ENCODE measurements around the gene COL5A2. TPM values are rescaled to one million over a fixed set of nuclear protein-coding genes. Genes with fewer than 3 reads are reported as not detected.

COL5A2 gene
- total RNA-seq, 2 experiments from 2014 or later = 0.37 to 0.72 TPM

DNA sequence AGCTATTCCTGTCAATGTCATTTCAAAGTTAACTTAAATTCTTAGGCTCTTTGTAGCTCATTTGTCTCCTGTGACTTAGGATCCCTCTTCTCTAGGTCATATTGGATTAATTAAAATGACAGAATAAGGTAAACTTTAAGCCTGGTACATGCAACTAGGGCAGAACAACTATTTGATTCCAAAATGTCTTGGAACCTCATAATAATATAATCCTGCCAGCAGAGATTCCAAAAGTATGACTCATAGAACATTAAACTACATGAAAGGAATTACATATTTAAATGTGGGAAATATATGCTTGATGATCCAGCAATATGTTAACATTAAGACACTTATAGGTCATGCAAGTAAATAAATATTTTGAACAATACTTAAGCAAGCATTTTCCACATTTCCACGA, 142.0 kb downstream of the COL5A2 start:
- H3K4me3 Mint-ChIP-seq = no peak overlapping the region
- ChIA-PET POLR2A (no interaction called here), CTCF (no interaction called here)
- H3K27ac Mint-ChIP-seq = no peak overlapping the region
- H3K9me3 Mint-ChIP-seq = no peaks in the 10 kb centered on the region
- no peaks in the 10 kb centered on the region for H3K27me3 Mint-ChIP-seq
- H3K4me1 Mint-ChIP-seq = peaks cover 2% of the 10 kb centered on the region
- no peaks in the 10 kb centered on the region for H3K36me3 Mint-ChIP-seq (ENCODE audit: low read depth)
- DNase-seq = no peak

DNA sequence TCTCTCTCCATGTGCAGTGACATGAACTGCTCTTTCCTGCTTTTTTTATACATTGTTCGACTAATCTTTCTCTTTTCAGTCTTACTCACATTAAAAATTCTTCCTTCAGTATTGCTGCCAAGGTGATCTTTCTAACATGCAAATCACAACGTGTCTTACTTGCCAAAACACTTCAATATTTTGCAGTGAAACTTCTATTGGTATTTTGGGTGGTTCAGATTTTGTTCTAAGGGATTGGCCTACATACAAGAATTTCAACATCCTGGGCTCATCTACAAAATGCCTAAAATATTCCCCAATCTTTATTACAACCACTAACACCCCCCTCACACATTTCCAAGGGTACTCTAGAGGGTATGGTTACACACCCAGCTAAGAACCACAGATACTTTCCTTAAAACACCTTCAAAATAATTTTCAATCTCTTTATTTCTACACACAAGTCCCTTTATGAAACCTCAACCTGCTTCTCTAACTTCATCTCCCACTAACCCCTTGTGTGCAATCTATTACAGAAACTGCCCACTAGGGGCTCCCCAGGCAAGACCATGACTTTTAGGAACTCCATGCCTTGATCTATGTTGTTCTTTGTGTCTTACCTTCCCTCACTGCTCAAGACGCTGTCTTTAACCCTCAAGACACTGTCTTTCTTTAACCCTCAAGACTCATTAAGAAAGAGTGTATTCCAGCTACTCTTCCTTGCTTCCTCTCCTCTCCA, 154.5 kb downstream of the COL5A2 start:
- H3K4me1 Mint-ChIP-seq = no peaks in the 10 kb centered on the region
- H3K27me3 Mint-ChIP-seq = no peaks in the 10 kb centered on the region
- ChIA-PET POLR2A (no interaction called here), CTCF (interaction anchor here (1.0 kb wide), 1 partner anchor 62 kb away, joined by 3 read pairs; no protein-coding TSS in a partner anchor)
- no peak overlapping the region for H3K27ac Mint-ChIP-seq
- H3K9me3 Mint-ChIP-seq = no peaks in the 10 kb centered on the region
- no peak for DNase-seq
- no peaks in the 10 kb centered on the region for H3K36me3 Mint-ChIP-seq (ENCODE audit: low read depth)
- H3K4me3 Mint-ChIP-seq = no peak overlapping the region

DNA sequence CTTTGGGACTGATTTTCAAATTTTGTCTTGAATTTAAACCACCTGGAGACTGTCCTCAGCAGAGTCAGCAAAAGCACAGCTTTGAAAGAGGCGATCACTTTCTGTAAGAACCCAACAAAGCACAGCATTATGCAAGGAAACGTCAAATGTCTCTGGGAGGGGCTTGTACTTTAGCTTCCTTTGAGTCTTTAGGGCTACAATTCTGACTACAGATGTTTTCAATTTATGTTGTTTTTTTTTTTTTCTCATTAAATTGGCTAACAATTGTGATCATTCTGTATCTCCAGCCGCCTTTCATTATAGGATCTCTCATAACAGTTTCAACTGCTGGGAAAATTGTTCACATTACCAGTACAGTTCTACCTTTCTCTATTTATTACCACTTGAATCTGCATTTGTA, 157.1 kb downstream of the COL5A2 start:
- POLR2A ChIA-PET = no interaction called here
- no peak for DNase-seq
- no peak overlapping the region for H3K27ac Mint-ChIP-seq
- no peaks in the 10 kb centered on the region for H3K36me3 Mint-ChIP-seq (ENCODE audit: low read depth)
- CTCF ChIA-PET = no interaction called here
- H3K4me1 Mint-ChIP-seq = no peaks in the 10 kb centered on the region
- no peaks in the 10 kb centered on the region for H3K27me3 Mint-ChIP-seq
- no peaks in the 10 kb centered on the region for H3K9me3 Mint-ChIP-seq
- H3K4me3 Mint-ChIP-seq = no peak overlapping the region

DNA sequence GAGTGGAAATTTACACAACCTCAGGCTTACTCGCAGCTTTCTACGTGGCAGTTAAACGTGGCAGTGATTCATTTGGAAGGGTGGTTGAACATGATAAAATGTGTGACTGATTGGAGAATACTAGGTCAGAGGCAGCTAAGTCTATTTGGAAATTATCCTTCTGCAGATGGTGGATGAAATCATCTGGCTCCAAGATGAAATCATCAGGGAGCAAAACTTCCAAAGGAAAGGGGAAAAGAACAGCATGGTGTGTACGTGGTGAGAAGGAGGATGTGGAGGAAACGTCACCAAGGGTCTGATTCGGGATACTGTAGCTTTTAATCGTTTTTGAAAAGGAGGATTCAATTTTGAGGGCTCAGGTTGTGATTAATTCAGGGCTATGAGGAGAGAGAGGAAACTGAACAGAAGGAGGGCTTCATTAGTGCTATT, 157.5 kb downstream of the COL5A2 start:
- Mint-ChIP-seq H3K4me1 (no peaks in the 10 kb centered on the region), H3K9me3 (no peaks in the 10 kb centered on the region), H3K27me3 (peaks cover 2% of the 10 kb centered on the region), H3K36me3 (ENCODE audit: low read depth) (no peaks in the 10 kb centered on the region), H3K4me3 (no peak overlapping the region), H3K27ac (no peak overlapping the region)
- ChIA-PET POLR2A (no interaction called here), CTCF (no interaction called here)
- no peak for DNase-seq

DNA sequence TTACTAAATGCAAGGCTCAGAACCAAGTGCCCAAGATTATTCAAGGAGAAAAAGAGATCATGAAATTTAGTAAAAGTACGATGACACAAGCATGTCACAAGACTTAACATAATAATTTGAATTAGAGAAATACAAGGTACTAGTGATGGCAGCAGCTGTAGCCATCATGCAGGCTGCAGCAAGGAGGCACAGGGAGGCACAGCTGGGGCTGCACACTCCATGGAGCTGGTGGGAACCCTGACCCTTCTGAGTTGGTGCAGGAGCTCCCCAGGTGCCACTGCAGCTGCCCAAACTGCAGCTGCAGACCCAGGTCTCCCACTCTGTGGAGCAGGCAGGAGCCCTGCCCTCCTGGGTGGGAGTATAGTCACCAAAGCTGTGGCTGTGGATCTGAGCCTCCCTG, 159.4 kb downstream of the COL5A2 start:
- no peak overlapping the region for H3K4me3 Mint-ChIP-seq
- ChIA-PET CTCF (no interaction called here), POLR2A (no interaction called here)
- no peaks in the 10 kb centered on the region for H3K9me3 Mint-ChIP-seq
- DNase-seq = no peak
- no peaks in the 10 kb centered on the region for H3K36me3 Mint-ChIP-seq (ENCODE audit: low read depth)
- H3K4me1 Mint-ChIP-seq = no peaks in the 10 kb centered on the region
- no peak overlapping the region for H3K27ac Mint-ChIP-seq
- peaks cover 2% of the 10 kb centered on the region for H3K27me3 Mint-ChIP-seq

DNA sequence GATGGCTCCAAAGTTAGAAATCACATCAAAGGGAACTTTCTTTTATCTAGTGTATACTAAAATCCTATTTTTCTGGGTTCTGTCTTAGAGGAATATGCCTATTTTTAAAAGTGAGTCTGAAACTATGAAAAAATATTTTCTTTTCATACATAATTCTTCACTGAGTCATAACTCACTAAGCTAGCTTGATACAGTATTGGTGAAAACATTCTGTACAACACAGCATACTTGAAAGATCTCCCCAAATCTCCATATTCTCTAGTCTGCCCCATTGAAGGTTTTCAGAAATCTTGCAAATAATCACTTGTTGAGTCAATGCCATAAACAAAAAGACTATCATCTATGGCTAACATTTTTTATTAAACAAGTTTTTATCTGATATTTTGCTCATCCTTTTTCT, 160.9 kb downstream of the COL5A2 start:
- peaks cover 2% of the 10 kb centered on the region for H3K27me3 Mint-ChIP-seq
- H3K9me3 Mint-ChIP-seq = no peaks in the 10 kb centered on the region
- no peak overlapping the region for H3K4me3 Mint-ChIP-seq
- H3K4me1 Mint-ChIP-seq = no peaks in the 10 kb centered on the region
- H3K27ac Mint-ChIP-seq = no peak overlapping the region
- no peak for DNase-seq
- no peaks in the 10 kb centered on the region for H3K36me3 Mint-ChIP-seq (ENCODE audit: low read depth)
- ChIA-PET POLR2A (no interaction called here), CTCF (no interaction called here)

DNA sequence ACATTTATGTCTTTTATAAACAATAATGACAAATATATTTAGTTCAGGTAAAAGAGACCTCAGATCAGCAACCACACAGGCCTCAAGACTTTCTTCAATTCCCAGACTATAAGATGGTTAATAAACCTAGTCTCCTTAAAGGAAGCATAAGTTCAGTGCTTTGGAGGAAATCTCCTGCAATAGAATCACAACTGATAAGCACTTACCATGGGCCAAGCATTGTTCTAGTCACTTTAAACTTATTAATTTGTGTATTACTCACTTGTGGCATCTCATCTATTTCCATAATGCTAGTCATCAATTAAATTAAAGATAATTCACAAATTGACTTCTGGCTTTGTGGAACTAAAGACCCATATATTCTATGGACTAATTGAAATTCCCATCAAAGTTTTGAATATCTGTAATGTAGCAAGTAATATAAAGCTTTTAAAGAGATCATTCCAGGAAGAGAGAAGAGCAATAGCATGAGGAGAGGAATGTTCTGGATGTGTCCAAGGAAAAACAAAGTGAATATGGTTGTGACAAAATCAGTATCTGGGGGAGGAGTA, 163.2 kb downstream of the COL5A2 start:
- ChIA-PET CTCF (no interaction called here), POLR2A (no interaction called here)
- H3K27ac Mint-ChIP-seq = no peak overlapping the region
- no peaks in the 10 kb centered on the region for H3K9me3 Mint-ChIP-seq
- H3K4me3 Mint-ChIP-seq = no peak overlapping the region
- H3K27me3 Mint-ChIP-seq = peaks cover 2% of the 10 kb centered on the region
- no peaks in the 10 kb centered on the region for H3K4me1 Mint-ChIP-seq
- DNase-seq = no peak
- no peaks in the 10 kb centered on the region for H3K36me3 Mint-ChIP-seq (ENCODE audit: low read depth)

DNA sequence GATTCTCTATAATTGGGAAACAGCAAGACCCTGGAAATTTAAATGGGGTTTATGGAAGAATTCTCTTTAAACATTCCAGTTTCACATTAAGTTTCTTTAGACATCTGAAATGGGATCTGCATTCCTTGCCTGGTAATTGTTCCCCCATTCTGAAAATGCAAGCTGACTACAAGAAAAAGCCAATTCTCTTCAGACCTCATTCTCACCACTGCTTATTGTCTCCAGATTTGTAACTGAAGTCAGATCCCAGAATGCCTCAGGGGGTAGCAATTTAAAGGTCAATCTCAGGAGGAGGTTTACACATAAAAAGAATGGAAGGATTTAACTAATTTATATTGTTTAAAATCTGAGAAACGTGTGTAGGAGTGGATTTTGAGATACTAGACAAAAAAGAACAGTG, 164.2 kb downstream of the COL5A2 start:
- CTCF ChIA-PET = no interaction called here
- H3K9me3 Mint-ChIP-seq = no peaks in the 10 kb centered on the region
- POLR2A ChIA-PET = no interaction called here
- H3K27me3 Mint-ChIP-seq = peaks cover 2% of the 10 kb centered on the region
- H3K36me3 Mint-ChIP-seq (ENCODE audit: low read depth) = no peaks in the 10 kb centered on the region
- H3K4me3 Mint-ChIP-seq = no peak overlapping the region
- H3K27ac Mint-ChIP-seq = no peak overlapping the region
- DNase-seq = no peak
- no peaks in the 10 kb centered on the region for H3K4me1 Mint-ChIP-seq

DNA sequence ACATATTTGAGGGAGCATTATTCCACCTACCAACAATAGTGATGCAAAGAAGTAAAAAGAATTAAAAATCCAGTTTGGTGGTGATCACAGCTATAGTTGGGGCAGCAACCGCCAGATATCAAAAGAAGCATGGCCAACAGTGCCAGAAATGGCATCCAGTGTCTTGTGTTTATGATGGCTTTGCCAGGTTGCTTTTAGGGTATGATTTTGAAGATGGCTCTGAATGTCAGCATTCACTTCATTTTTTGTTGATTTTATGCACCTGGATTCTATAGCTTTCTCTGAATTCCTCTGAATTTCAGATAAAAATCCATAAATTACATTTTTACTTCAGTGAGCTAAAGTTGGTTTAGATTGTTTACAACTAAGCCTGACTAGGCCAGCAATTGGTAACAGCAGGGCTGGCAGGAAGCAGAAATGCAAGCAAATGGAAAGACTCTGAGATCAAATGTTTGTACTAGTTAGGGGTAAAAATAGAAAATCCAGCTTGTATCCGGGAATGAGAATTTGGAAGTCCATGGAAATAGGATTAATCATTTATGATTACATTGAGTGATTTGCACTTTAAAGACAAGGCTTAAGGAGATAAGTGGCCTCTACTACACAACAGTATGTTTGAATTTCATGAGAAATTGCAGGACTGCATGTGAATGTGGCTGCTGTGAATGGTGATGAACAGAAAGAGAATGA, 165.0 kb downstream of the COL5A2 start:
- Mint-ChIP-seq H3K27me3 (peaks cover 2% of the 10 kb centered on the region), H3K9me3 (no peaks in the 10 kb centered on the region), H3K4me1 (no peaks in the 10 kb centered on the region), H3K36me3 (ENCODE audit: low read depth) (no peaks in the 10 kb centered on the region), H3K27ac (no peak overlapping the region), H3K4me3 (no peak overlapping the region)
- ChIA-PET POLR2A (no interaction called here), CTCF (no interaction called here)
- DNase-seq = no peak

DNA sequence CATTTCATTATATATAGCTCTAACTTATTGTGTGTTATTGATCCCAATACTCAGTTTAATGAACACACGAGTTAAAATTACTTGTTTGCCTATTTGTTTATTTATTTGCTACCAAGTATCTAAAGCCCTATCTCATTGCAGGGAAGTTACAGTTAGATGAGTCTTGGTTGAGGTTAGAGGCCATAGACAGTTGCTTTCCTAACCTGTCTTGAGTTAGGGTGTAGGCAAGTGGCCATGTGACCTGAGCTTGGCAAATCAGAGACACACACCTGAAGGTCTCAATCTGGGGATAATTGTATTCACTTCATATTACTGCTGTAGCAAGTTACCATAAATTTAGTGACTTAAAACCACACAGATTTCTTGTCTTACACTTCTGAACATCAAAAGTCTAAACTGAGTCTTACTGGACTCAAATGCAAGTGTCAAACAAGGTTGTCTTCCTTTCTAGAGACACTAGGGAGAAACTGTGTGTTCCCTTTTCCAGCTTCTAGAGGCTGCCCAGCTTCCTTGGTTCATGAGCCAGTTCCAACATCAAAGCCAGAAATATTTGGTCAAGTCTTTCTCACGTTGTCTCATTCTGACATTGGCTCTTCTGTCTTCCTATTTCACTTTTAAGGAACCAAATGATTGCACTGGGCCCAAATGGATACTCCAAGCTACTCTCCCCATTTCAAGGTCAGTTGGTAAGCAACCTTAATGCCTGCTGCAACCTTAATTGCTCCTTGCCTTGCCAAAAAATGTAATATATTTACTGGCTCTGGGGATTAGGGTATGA, 165.7 kb downstream of the COL5A2 start:
- Mint-ChIP-seq H3K27ac (no peak overlapping the region), H3K4me1 (no peaks in the 10 kb centered on the region), H3K27me3 (peaks cover 2% of the 10 kb centered on the region), H3K9me3 (no peaks in the 10 kb centered on the region), H3K36me3 (ENCODE audit: low read depth) (no peaks in the 10 kb centered on the region), H3K4me3 (no peak overlapping the region)
- DNase-seq = no peak
- POLR2A ChIA-PET = no interaction called here
- CTCF ChIA-PET = no interaction called here

DNA sequence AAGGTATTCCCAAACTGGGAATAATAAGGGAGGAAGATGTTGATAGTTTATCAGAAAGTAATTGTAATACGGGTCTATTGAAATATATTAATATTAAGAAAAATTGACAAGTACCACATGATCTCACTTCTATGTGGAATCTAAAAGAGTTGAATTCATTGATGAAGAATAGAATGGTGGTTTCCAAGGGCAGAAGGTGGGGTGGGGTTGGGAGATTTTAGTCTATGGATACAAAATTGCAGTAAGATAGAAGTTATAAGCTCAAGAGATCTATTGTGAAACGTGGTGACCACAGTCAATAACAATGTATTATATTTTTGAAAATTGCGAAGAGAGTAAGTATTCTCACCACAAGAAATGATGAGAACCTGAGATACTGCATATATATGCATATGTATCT, 166.5 kb downstream of the COL5A2 start:
- ChIA-PET CTCF (no interaction called here), POLR2A (no interaction called here)
- peaks cover 2% of the 10 kb centered on the region for H3K27me3 Mint-ChIP-seq
- DNase-seq = no peak
- H3K4me1 Mint-ChIP-seq = no peaks in the 10 kb centered on the region
- H3K9me3 Mint-ChIP-seq = no peaks in the 10 kb centered on the region
- H3K36me3 Mint-ChIP-seq (ENCODE audit: low read depth) = no peaks in the 10 kb centered on the region
- H3K27ac Mint-ChIP-seq = no peak overlapping the region
- H3K4me3 Mint-ChIP-seq = no peak overlapping the region

DNA sequence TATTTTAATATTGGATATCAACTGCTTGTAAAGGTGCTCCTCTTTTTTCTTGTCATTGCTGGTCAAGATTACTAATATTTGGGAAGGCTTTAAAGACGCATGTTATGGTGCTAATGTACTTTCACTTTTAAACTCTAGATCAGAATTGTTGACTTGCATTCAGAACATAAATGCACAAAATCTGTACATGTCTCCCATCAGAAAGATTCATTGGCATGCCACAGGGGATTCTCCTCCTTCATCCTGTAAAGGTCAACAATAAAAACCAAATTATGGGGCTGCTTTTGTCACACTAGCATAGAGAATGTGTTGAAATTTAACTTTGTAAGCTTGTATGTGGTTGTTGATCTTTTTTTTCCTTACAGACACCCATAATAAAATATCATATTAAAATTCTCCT, 167.2 kb downstream of the COL5A2 start:
- H3K27ac Mint-ChIP-seq = no peak overlapping the region
- H3K9me3 Mint-ChIP-seq = no peaks in the 10 kb centered on the region
- H3K27me3 Mint-ChIP-seq = peaks cover 2% of the 10 kb centered on the region
- ChIA-PET POLR2A (no interaction called here), CTCF (no interaction called here)
- no peaks in the 10 kb centered on the region for H3K4me1 Mint-ChIP-seq
- H3K36me3 Mint-ChIP-seq (ENCODE audit: low read depth) = no peaks in the 10 kb centered on the region
- no peak overlapping the region for H3K4me3 Mint-ChIP-seq
- no peak for DNase-seq

DNA sequence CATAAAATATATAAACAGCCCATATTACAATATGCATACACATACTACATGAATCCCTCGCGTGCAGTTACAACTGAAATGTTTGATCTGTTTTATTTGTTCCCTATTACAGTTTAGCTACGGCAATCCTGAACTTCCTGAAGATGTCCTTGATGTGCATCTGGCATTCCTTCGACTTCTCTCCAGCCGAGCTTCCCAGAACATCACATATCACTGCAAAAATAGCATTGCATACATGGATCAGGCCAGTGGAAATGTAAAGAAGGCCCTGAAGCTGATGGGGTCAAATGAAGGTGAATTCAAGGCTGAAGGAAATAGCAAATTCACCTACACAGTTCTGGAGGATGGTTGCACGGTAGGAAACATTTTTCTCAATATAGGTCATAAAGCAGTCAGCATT, 169.0 kb downstream of the COL5A2 start:
- no peak overlapping the region for H3K4me3 Mint-ChIP-seq
- H3K36me3 Mint-ChIP-seq (ENCODE audit: low read depth) = no peaks in the 10 kb centered on the region
- H3K9me3 Mint-ChIP-seq = no peaks in the 10 kb centered on the region
- no peak for DNase-seq
- H3K27me3 Mint-ChIP-seq = no peaks in the 10 kb centered on the region
- H3K27ac Mint-ChIP-seq = no peak overlapping the region
- POLR2A ChIA-PET = no interaction called here
- CTCF ChIA-PET = no interaction called here
- no peaks in the 10 kb centered on the region for H3K4me1 Mint-ChIP-seq
